Gastroesophageal sphincter (tissue), 4 donors: ENCODE results near the gene ZNF543. TPM values are rescaled to one million over a fixed set of nuclear protein-coding genes. Genes with fewer than 3 reads are reported as not detected.

Experiments
- ATAC-seq: fragments of 150-250 bp; one replicate; pipeline ENCODE4 v1.9.1; 2016; ENCODE audit warnings: mild to moderate bottlenecking, moderate library complexity
- H3K27ac ChIP-seq, 4 donors: fragments of 200-600 bp; sonication (generic) in 3 of 4; 1 replicate in 3 of 4; 2 replicates in 1 of 4; pipeline ENCODE4 v1.5.1; 2016 to 2019
- H3K27me3 ChIP-seq: fragments of 200-600 bp; sonication (generic); one replicate; pipeline ENCODE4 v1.5.1; 2019
- H3K36me3 ChIP-seq, 2 donors: fragments of 200-600 bp; sonication (generic); one replicate each; pipeline ENCODE4 v1.5.1; 2019; ENCODE audit warnings: control low read depth in 1 of 2
- H3K4me1 ChIP-seq, 3 donors: fragments of 200-600 bp; sonication (generic); 1 replicate in 2 of 3; 2 replicates in 1 of 3; pipeline ENCODE4 v1.5.1; 2016 to 2019; ENCODE audit warnings: control low read depth in 2 of 3
- H3K4me3 ChIP-seq, 2 donors: fragments of 200-600 bp; sonication (generic); one replicate each; pipeline ENCODE4 v1.5.1; 2019; ENCODE audit warnings: mild to moderate bottlenecking in 1 of 2, moderate library complexity in 1 of 2
- H3K9me3 ChIP-seq, 3 donors: fragments of 200-600 bp; sonication (generic); one replicate each; pipeline ENCODE4 v1.5.1; 2017 to 2019; ENCODE audit warnings: control low read depth in 2 of 3
- CTCF ChIP-seq, 4 experiments: fragments of 200-600 bp in 2 of 4; fragments of 450-650 bp in 2 of 4; sonication (generic) in 1 of 4; IDR thresholded peaks; one replicate each; pipeline ENCODE4 v1.5.1; 2017 to 2019; ENCODE audit warnings: antibody characterized with exemption in 4 of 4, mild to moderate bottlenecking in 2 of 4, moderate library complexity in 2 of 4
- EP300 ChIP-seq: sonication (generic); formaldehyde crosslinking; IDR thresholded peaks from one replicate; pipeline ENCODE4 v1.6.1; 2017; ENCODE audit warnings: antibody characterized with exemption, mild to moderate bottlenecking
- POLR2A ChIP-seq, 2 donors: fragments of 450-650 bp; IDR thresholded peaks; one replicate each; pipeline ENCODE4 v1.6.1; 2017; ENCODE audit warnings: antibody characterized with exemption in 2 of 2, mild to moderate bottlenecking in 2 of 2, moderate library complexity in 1 of 2
- POLR2AphosphoS5 ChIP-seq: sonication (generic); formaldehyde crosslinking; IDR thresholded peaks from one replicate; pipeline ENCODE4 v1.6.1; 2017; ENCODE audit warnings: antibody characterized with exemption
- WGBS, 2 donors: methylation state at CpG; one replicate each; pipeline ENCODE4 v1.1.5; 2018; ENCODE audit warnings: low coverage in 1 of 2; 5-methylcytosine and 5-hydroxymethylcytosine counted together
- total RNA-seq, 4 donors: library from RNA; depleted of rRNA; stranded (reverse); fragments of >200 nt; gene quantifications; one replicate each; pipeline ENCODE4 v1.1.0, GENCODE V29; 2016

Gene ZNF543
- total RNA-seq, 4 donors from 2014 or later, result 9.3 to 11.7 (median 9.7) TPM

DNA sequence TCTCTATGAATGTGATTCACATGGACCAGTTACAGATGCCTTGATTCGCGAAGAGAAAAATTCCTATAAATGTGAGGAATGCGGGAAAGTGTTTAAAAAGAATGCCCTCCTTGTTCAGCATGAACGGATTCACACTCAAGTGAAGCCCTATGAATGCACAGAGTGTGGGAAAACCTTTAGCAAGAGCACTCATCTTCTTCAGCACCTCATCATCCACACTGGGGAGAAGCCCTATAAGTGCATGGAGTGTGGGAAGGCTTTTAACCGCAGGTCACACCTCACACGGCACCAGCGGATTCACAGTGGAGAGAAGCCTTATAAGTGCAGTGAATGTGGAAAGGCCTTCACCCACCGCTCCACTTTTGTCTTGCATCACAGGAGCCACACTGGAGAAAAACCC, 7.7 kb downstream of the ZNF543 start:
- Histone ChIP-seq H3K4me3 (no peak overlapping the region), H3K4me1 (peaks cover 0 to under 1% (median 0%) of the 10 kb centered on the region in 3 donors), H3K9me3 (peaks cover 0 to 85% (median 3%) of the 10 kb centered on the region in 3 donors), H3K36me3 (peaks cover 15 to 90% of the 10 kb centered on the region in 2 donors), H3K27me3 (no peaks in the 10 kb centered on the region), H3K27ac (no peak overlapping the region)
- 78 to 93% methylated on average over 6 to 8 of the region's 8 CpGs for WGBS, 2 donors
- no peak for ATAC-seq
- no peak for TF ChIP-seq POLR2AphosphoS5
- no peak for TF ChIP-seq POLR2A (IDR thresholded peaks at IDR 0.05)
- no peak for TF ChIP-seq CTCF (IDR thresholded peaks at IDR 0.05)
- no peak for TF ChIP-seq EP300

DNA sequence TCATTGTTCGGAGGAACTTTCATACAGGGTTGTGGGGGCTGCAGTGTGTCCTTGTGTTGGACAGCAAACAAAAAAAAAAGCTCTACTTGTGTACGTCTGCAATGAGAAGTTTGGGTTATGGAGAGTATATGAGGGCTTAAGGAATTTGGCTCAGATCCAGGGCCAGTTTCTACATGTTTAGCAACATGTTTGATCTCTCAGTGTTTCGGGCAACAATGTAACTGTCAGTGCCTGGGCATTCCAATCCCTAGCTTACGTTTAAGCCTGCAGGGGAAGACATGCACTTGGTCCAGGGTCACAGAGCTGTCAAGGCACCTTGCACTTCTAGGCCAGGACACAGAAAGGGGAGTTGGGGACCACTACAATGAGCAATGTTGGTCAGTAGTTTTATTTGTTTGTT, 13.9 kb downstream of the ZNF543 start:
- Histone ChIP-seq H3K4me3 (no peak overlapping the region), H3K9me3 (peaks cover 0 to 23% (median 0%) of the 10 kb centered on the region in 3 donors), H3K4me1 (peaks cover 0 to 3% (median 0%) of the 10 kb centered on the region in 3 donors), H3K36me3 (peaks cover 0 to 36% of the 10 kb centered on the region in 2 donors), H3K27me3 (no peaks in the 10 kb centered on the region), H3K27ac (no peak overlapping the region)
- no peak for TF ChIP-seq POLR2AphosphoS5
- no peak for TF ChIP-seq EP300
- TF ChIP-seq CTCF (IDR thresholded peaks at IDR 0.05), result no peak
- TF ChIP-seq POLR2A (IDR thresholded peaks at IDR 0.05), result no peak
- ATAC-seq, result no peak
- 81% methylated on average over 4 of the region's 4 CpGs; no CpG with 5 or more reads in 1 of the 2 donors for WGBS, 2 donors

GRCh38 chr19:57338877-57339276, 18.6 kb downstream of the ZNF543 start:
- TF ChIP-seq EP300 (no peak), CTCF (IDR thresholded peaks at IDR 0.05) (no peak), POLR2A (IDR thresholded peaks at IDR 0.05) (no peak), POLR2AphosphoS5 (no peak)
- no peak for ATAC-seq
- H3K4me3 ChIP-seq, result no peak overlapping the region
- 30 to 70% methylated on average over 3 of the region's 3 CpGs for WGBS, 2 donors
- no peaks in the 10 kb centered on the region for H3K36me3 ChIP-seq
- no peak overlapping the region for H3K27ac ChIP-seq
- H3K27me3 ChIP-seq, result no peaks in the 10 kb centered on the region
- H3K9me3 ChIP-seq, result no peaks in the 10 kb centered on the region
- H3K4me1 ChIP-seq, result peaks cover 0 to 8% (median 0%) of the 10 kb centered on the region in 3 donors

DNA sequence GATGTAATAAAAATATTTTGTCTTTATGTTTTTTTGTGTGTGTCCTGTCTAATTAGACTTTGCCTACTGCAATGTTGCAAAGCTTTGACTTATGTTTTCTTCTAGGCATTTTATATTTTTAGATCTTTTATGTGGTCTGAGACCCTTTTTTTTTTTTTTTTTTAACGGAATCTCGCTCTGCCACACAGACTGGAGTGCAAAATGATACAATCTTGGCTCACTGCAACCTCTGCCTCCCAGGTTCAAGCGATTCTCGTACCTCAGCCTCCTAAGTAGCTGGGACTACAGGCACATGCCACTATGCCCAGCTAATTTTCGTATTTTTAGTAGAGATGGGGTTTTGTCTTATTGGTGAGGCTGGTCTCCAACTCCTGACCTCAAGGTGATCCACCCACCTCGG, 22.3 kb downstream of the ZNF543 start:
- no peak for ATAC-seq
- WGBS, 2 donors, result 58 to 60% methylated on average over 1 to 5 of the region's 6 CpGs
- Histone ChIP-seq H3K4me1 (peaks cover 0 to 8% (median 0%) of the 10 kb centered on the region in 3 donors), H3K27me3 (no peaks in the 10 kb centered on the region), H3K36me3 (no peaks in the 10 kb centered on the region), H3K4me3 (no peak overlapping the region), H3K9me3 (no peaks in the 10 kb centered on the region), H3K27ac (no peak overlapping the region)
- TF ChIP-seq POLR2AphosphoS5, result no peak
- no peak for TF ChIP-seq EP300
- no peak for TF ChIP-seq CTCF (IDR thresholded peaks at IDR 0.05)
- TF ChIP-seq POLR2A (IDR thresholded peaks at IDR 0.05), result no peak

DNA sequence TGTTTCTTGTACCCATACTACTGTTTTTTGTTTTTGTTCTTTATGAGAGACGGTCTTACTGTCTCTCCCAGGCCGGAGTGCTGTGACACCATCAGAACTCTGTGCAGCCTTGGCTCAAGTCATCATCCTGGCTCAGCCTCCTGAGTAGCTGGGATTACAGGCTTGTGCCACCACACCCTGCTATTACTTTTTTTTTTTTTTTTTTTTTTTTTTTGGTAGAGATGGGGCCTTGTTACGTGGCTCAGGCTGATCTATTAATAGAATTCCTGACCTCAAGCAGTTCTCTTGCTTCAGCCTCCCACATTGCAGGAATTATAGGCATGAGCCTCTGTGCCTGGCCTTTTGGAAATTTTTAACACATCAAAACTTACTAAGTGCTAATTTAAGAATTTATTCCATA, 27.9 kb downstream of the ZNF543 start:
- Histone ChIP-seq H3K36me3 (peaks cover 0 to 7% of the 10 kb centered on the region in 2 donors), H3K4me1 (peaks cover 0 to 23% (median 9%) of the 10 kb centered on the region in 3 donors), H3K27me3 (no peaks in the 10 kb centered on the region), H3K27ac (no peak overlapping the region), H3K9me3 (peaks cover 0 to 9% (median 0%) of the 10 kb centered on the region in 3 donors), H3K4me3 (no peak overlapping the region)
- no peak for ATAC-seq
- 67 to 89% methylated on average over 2 to 3 of the region's 3 CpGs for WGBS, 2 donors
- TF ChIP-seq POLR2AphosphoS5, result no peak
- TF ChIP-seq CTCF (IDR thresholded peaks at IDR 0.05), result no peak
- no peak for TF ChIP-seq EP300
- no peak for TF ChIP-seq POLR2A (IDR thresholded peaks at IDR 0.05)
